K562 (cell line): Measurements from ENCODE around the gene NOS2. TPM values are rescaled to one million over a fixed set of nuclear protein-coding genes. Genes with fewer than 3 reads are reported as not detected.

Experiments used
- ATAC-seq: fragments of 200-7000 bp; cut with Tn5 transposase; 3 replicates; pipeline ENCODE4 v1.9.1; 2020; ENCODE audit warnings: moderate library complexity
- BruUV-seq: library from RNA; stranded (reverse); fragments of 400-500 nt; replicated peaks from 2 replicates; lab custom pipeline; 2021; lab: Mats Ljungman, UMichigan
- CTCF ChIA-PET: fragments of 300-600 bp; formaldehyde crosslinking; extraction: SDS; loops from one replicate; lab custom pipeline; 2021; ENCODE audit warnings: low intra/inter-chr PET ratio; lab: Yijun Ruan, JAX
- POLR2A ChIA-PET: fragments of 300-600, 350-650 bp; sonication (Branson Sonifier 250); formaldehyde crosslinking; extraction: SDS; loops from one replicate; lab custom pipeline; 2021; ENCODE audit warnings: antibody characterized with exemption, inconsistent platforms; lab: Yijun Ruan, JAX
- DNase-seq, 4 experiments: peaks; one replicate each; pipeline versions ENCODE4 v3.0.0 to v3.0.0-alpha.2; 2011 to 2018; ENCODE audit warnings: low spot score in 3 of 4, mixed read lengths in 3 of 4; ENCODE audit errors: extremely low read depth in 1 of 4
- FAIRE-seq: peaks from 2 replicates; lab custom pipeline; 2011; peaks lifted over from hg19 to GRCh38; lab: Jason Lieb, UNC
- H2AFZ ChIP-seq: 2 replicates; pipeline ENCODE4 v1.6.0; 2011; ENCODE audit warnings: low read depth, low read length, control low read depth, inconsistent platforms
- H3K27ac ChIP-seq: fragments of 200-600 bp; 3 replicates; pipeline ENCODE4 v1.8.0; 2011; ENCODE audit warnings: low read depth, mild to moderate bottlenecking, control low read depth, inconsistent platforms, low read length, moderate library complexity, mixed read lengths; ENCODE audit errors: extremely low read depth
- H3K27me3 ChIP-seq, 2 experiments: fragments of 300-600 bp in 1 of 2; 2 replicates in 1 of 2; 3 replicates in 1 of 2; pipeline versions ENCODE4 v1.6.0 to v1.8.0; 2011; ENCODE audit warnings: inconsistent platforms in 2 of 2, low read length in 2 of 2, mild to moderate bottlenecking in 1 of 2, mixed read lengths in 1 of 2, moderate library complexity in 1 of 2; ENCODE audit not compliant: control insufficient read depth in 2 of 2, insufficient read depth in 2 of 2
- H3K36me3 ChIP-seq: fragments of 300-600 bp; 3 replicates; pipeline ENCODE4 v1.8.0; 2011; ENCODE audit warnings: mild to moderate bottlenecking, low read length, inconsistent platforms; ENCODE audit not compliant: control insufficient read depth, insufficient read depth
- H3K4me1 ChIP-seq, 2 experiments: fragments of 200-600 bp in 1 of 2; replicated peaks in 1 of 2; 2 replicates in 1 of 2; 3 replicates in 1 of 2; pipeline versions ENCODE4 v1.5.1 to v1.8.0; 2011; ENCODE audit warnings: inconsistent platforms in 2 of 2, low read length in 2 of 2, mild to moderate bottlenecking in 1 of 2, mixed read lengths in 1 of 2, moderate library complexity in 1 of 2; ENCODE audit not compliant: control insufficient read depth in 2 of 2, insufficient read depth in 2 of 2
- H3K4me2 ChIP-seq: 2 replicates; pipeline ENCODE4 v1.6.1; 2011; ENCODE audit warnings: low read length, control low read depth, inconsistent platforms, mixed read lengths; ENCODE audit not compliant: insufficient read depth
- H3K4me3 ChIP-seq: fragments of 200-600 bp; sonication (generic), shearing (Covaris generic); 2 replicates; pipeline ENCODE4 v1.5.1; 2016; ENCODE audit warnings: control low read depth, inconsistent platforms
- H3K79me2 ChIP-seq: fragments of 200-600 bp; 3 replicates; pipeline ENCODE4 v1.8.0; 2011; ENCODE audit warnings: low read length, inconsistent platforms; ENCODE audit not compliant: control insufficient read depth, insufficient read depth
- H3K9ac ChIP-seq, 2 experiments: 2 replicates each; pipeline versions ENCODE4 v1.6.0 to v1.6.1; 2011; ENCODE audit warnings: low read depth in 2 of 2, low read length in 2 of 2, control low read depth in 1 of 2, inconsistent platforms in 1 of 2, mild to moderate bottlenecking in 1 of 2, mixed read lengths in 1 of 2; ENCODE audit not compliant: insufficient read depth in 1 of 2
- H3K9me1 ChIP-seq: one replicate; pipeline ENCODE4 v1.6.0; 2011; ENCODE audit warnings: inconsistent platforms, mild to moderate bottlenecking, low read length, moderate library complexity; ENCODE audit not compliant: control insufficient read depth, insufficient read depth
- H3K9me3 ChIP-seq: replicated peaks from 2 replicates; pipeline ENCODE4 v1.5.1; 2011; ENCODE audit warnings: low read depth, low read length, inconsistent platforms; ENCODE audit not compliant: control insufficient read depth, insufficient read depth
- H4K20me1 ChIP-seq: replicated peaks from 2 replicates; pipeline ENCODE4 v1.6.1; 2011; ENCODE audit warnings: low read length, inconsistent platforms, mixed read lengths; ENCODE audit not compliant: control insufficient read depth, insufficient read depth
- MBD2 ChIP-seq: sonication (generic); IDR thresholded peaks from 2 replicates; pipeline ENCODE4 v1.6.1; 2016; ENCODE audit warnings: low read depth, borderline replicate concordance
- SMARCC2 ChIP-seq: fragments of 450-650 bp; IDR thresholded peaks from 2 replicates; pipeline ENCODE4 v1.6.1; 2017; ENCODE audit warnings: antibody characterized with exemption, moderate library complexity, mild to moderate bottlenecking, low read depth
- TCF7L2 ChIP-seq: fragments of 150-350 bp; IDR thresholded peaks from 2 replicates; pipeline ENCODE4 v1.6.1; 2016; ENCODE audit warnings: low read depth, mild to moderate bottlenecking, low read length, moderate library complexity
- TEAD4 ChIP-seq, 2 experiments: sonication (generic) in 1 of 2; formaldehyde crosslinking in 1 of 2; IDR thresholded peaks; 2 replicates each; pipeline versions ENCODE4 v1.6.1 to v1.8.0; 2012 to 2022; ENCODE audit warnings: borderline replicate concordance in 1 of 2, inconsistent platforms in 1 of 2, low read length in 1 of 2, mild to moderate bottlenecking in 1 of 2, missing genetic modification reagents in 1 of 2
- ZHX1 ChIP-seq: fragments of 150-350 bp; conservative IDR thresholded peaks from 2 replicates; pipeline ENCODE4 v1.6.1; 2014; ENCODE audit warnings: low read length
- WGBS: fragments of 100-300 bp; shearing (Covaris generic); methylation state at CpG from one replicate; pipeline ENCODE4 v1.1.6; 2016; ENCODE audit warnings: low coverage, mixed read lengths; ENCODE audit not compliant: insufficient coverage; ENCODE audit errors: missing lambda C conversion rate; 5-methylcytosine and 5-hydroxymethylcytosine counted together
- in situ Hi-C: fragments of 300-500 bp; cut with MboI; formaldehyde crosslinking; loops from 4 replicates; pipeline ENCODE4 v1.15.0; 2018; ENCODE audit warnings: inconsistent platforms, mixed read lengths
- intact Hi-C: fragments of 100-400 bp; cut with micrococcal nuclease; formaldehyde crosslinking; loops from 2 replicates; pipeline ENCODE4 v1.14.2; 2022
- polyA plus RNA-seq, 8 experiments: library from polyadenylated mRNA; depleted of rRNA in 4 of 8; stranded (reverse) in 5 of 8; unstranded in 3 of 8; fragments of >200 nt; fragmentation: Nextera tagmentation in 2 of 8; fragmentation: Illumina TruSeq in 1 of 8; extraction: Ambion mirVana in 2 of 8; extraction: Trizol in 1 of 8; gene quantifications; 2 replicates each; pipeline versions ENCODE4 v1.2.1 to v1.2.3, GENCODE V29; 2011 to 2014; ENCODE audit warnings: inconsistent platforms in 1 of 8, missing spikeins in 1 of 8
- total RNA-seq, 7 experiments: library from RNA; depleted of rRNA in 6 of 7; stranded (reverse); fragments of >200 nt in 6 of 7; fragmentation: Illumina TruSeq in 2 of 7; extraction: Trizol in 2 of 7; gene quantifications; 2 replicates each; pipeline versions ENCODE4 v1.2.1 to v1.2.3, GENCODE V29; 2011 to 2021; ENCODE audit warnings: low replicate concordance in 1 of 7
- TF ChIP-seq, protein P1 (sequence below): fragments of 450-650 bp; IDR thresholded peaks from one replicate; pipeline ENCODE4 v1.6.1; 2018; ENCODE audit warnings: mild to moderate bottlenecking, moderate library complexity; ENCODE audit not compliant: partially characterized antibody

NOS2 gene
- total and polyA plus RNA-seq, 9 of the 15 experiments (the other 6 are each of a cell fraction or from before 2014, with no cell fraction given) = not detected

- intact Hi-C loops = no loop called here
- H3K9ac ChIP-seq = no peak overlapping the region
- H3K4me3 ChIP-seq = no peak overlapping the region
- H3K27ac ChIP-seq = no peak overlapping the region
- DNase-seq (no peak), ATAC-seq (no peak), FAIRE-seq (no peak)
- H3K79me2 ChIP-seq = no peaks in the 10 kb centered on the region
- BruUV-seq = no TSS peak
- TF ChIP-seq ZHX1 (no peak), TCF7L2 (no peak), TEAD4 (IDR thresholded peaks at IDR 0.05; ENCODE audit: low read length) (no peak), TEAD4 (CRISPR knock-in tag; IDR thresholded peaks at IDR 0.05; ENCODE audit: borderline replicate concordance) (no peak), SMARCC2 (no peak), MBD2 (no peak)
- TF ChIP-seq, protein P1, sequence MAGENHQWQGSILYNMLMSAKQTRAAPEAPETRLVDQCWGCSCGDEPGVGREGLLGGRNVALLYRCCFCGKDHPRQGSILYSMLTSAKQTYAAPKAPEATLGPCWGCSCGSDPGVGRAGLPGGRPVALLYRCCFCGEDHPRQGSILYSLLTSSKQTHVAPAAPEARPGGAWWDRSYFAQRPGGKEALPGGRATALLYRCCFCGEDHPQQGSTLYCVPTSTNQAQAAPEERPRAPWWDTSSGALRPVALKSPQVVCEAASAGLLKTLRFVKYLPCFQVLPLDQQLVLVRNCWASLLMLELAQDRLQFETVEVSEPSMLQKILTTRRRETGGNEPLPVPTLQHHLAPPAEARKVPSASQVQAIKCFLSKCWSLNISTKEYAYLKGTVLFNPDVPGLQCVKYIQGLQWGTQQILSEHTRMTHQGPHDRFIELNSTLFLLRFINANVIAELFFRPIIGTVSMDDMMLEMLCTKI = no peak
- CTCF ChIA-PET = no interaction called here
- no peaks in the 10 kb centered on the region for H3K36me3 ChIP-seq
- in situ Hi-C loops = no loop called here
- no peaks in the 10 kb centered on the region for H3K9me1 ChIP-seq
- WGBS = 2% methylated on average over 3 of the region's 3 CpGs
- H3K9me3 ChIP-seq = no peaks in the 10 kb centered on the region
- H4K20me1 ChIP-seq = no peaks in the 10 kb centered on the region
- peaks cover 4% of the 10 kb centered on the region in 2 experiments; a peak in 3 of 5 replicates for H3K27me3 ChIP-seq
- no peak overlapping the region for H3K4me2 ChIP-seq
- POLR2A ChIA-PET = interaction anchor here (0.7 to 1.3 kb wide), 4 partner anchors 11 to 107 kb away, joined by 3 read pairs; no protein-coding TSS in a partner anchor
- no peaks in the 10 kb centered on the region for H3K4me1 ChIP-seq
- H2AFZ ChIP-seq = no peak overlapping the region
These were observed 34.2 kb upstream of the NOS2 start for GRCh38 chr17:27834571-27834970.
